ENCODE measurements around the gene CRTC2.
"Not testable (repeated sequence)": the region's sequence is repeated elsewhere in the genome, so short reads cannot be mapped to it uniquely, and the experiment has no call there.

Gene CRTC2

GRCh38 chr1:153958111-153958960 is at the start of gene CRTC2:
TSS of gene CRTC2 (minus strand) at chr1:153958612. CDS start at chr1:153958497, 115 bp downstream.
- DNase-seq (ENCODE audit: low read depth), result peak; percentile 92

- DNase-seq (ENCODE audit: low read depth), result no peak
Measured at GRCh38 chr1:154006136-154006535, 47.7 kb upstream of the CRTC2 start.

- DNase-seq (ENCODE audit: low read depth), result no peak
Measured at GRCh38 chr1:154000420-154000819, 42.0 kb upstream of the CRTC2 start.

GRCh38 chr1:153996882-153997281 is 38.5 kb upstream of the CRTC2 start:
- not testable (repeated sequence) for DNase-seq (ENCODE audit: low read depth)

GRCh38 chr1:153995640-153996039 is 37.2 kb upstream of the CRTC2 start:
- no peak for DNase-seq (ENCODE audit: low read depth)

- no peak for DNase-seq (ENCODE audit: low read depth)
Measured at GRCh38 chr1:153995202-153995601, 36.8 kb upstream of the CRTC2 start.

GRCh38 chr1:153991806-153992205 is 33.4 kb upstream of the CRTC2 start:
- no peak for DNase-seq (ENCODE audit: low read depth)

GRCh38 chr1:153991151-153991630 is 32.8 kb upstream of the CRTC2 start:
- no peak for DNase-seq (ENCODE audit: low read depth)

GRCh38 chr1:153990468-153991150 is 32.2 kb upstream of the CRTC2 start, which contains the start of gene RPS27:
TSS of gene RPS27 (plus strand) at chr1:153990762. CDS start at chr1:153990797, 35 bp downstream.
- peak; percentile 93 for DNase-seq (ENCODE audit: low read depth)

- no peak for DNase-seq (ENCODE audit: low read depth)
Measured at GRCh38 chr1:153987621-153988020, 29.2 kb upstream of the CRTC2 start.

GRCh38 chr1:153985941-153986761 is 27.7 kb upstream of the CRTC2 start, which contains the start of gene RAB13:
TSS of gene RAB13 (minus strand) at chr1:153986339. CDS start at chr1:153986236, 103 bp downstream.
- peak; percentile 58 for DNase-seq (ENCODE audit: low read depth)

GRCh38 chr1:153985341-153985912 is 27.0 kb upstream of the CRTC2 start:
- peak; percentile 60 for DNase-seq (ENCODE audit: low read depth)

- DNase-seq (ENCODE audit: low read depth), result no peak
Measured at GRCh38 chr1:153984123-153984894, 25.9 kb upstream of the CRTC2 start.

GRCh38 chr1:153981735-153982134 is 23.3 kb upstream of the CRTC2 start:
- not testable (repeated sequence) for DNase-seq (ENCODE audit: low read depth)

- not testable (repeated sequence) for DNase-seq (ENCODE audit: low read depth)
Measured at GRCh38 chr1:153979091-153979490, 20.7 kb upstream of the CRTC2 start.

- no peak for DNase-seq (ENCODE audit: low read depth)
Measured at GRCh38 chr1:153978274-153978909, 20.0 kb upstream of the CRTC2 start.

- no peak for DNase-seq (ENCODE audit: low read depth)
Measured at GRCh38 chr1:153977250-153978240, 19.1 kb upstream of the CRTC2 start, which contains the start of gene JTB. TSS of gene JTB (minus strand) at chr1:153977674. CDS start at chr1:153977252, 422 bp downstream.

GRCh38 chr1:153976819-153977249 is 18.4 kb upstream of the CRTC2 start:
- DNase-seq (ENCODE audit: low read depth), result no peak

- no peak for DNase-seq (ENCODE audit: low read depth)
Measured at GRCh38 chr1:153973525-153973924, 15.1 kb upstream of the CRTC2 start.

Measured in HS-5 (cell line).